Right hindlimb (tissue), 1 donor: ENCODE data around the gene ZNF81.
"Not testable (repeated sequence)": the region's sequence is repeated elsewhere in the genome, so short reads cannot be mapped to it uniquely, and the experiment has no call there.

Experiments used
- DNase-seq: peaks from one replicate; pipeline ENCODE4 v3.0.0-alpha.2; 2018

ZNF81 gene

DNA sequence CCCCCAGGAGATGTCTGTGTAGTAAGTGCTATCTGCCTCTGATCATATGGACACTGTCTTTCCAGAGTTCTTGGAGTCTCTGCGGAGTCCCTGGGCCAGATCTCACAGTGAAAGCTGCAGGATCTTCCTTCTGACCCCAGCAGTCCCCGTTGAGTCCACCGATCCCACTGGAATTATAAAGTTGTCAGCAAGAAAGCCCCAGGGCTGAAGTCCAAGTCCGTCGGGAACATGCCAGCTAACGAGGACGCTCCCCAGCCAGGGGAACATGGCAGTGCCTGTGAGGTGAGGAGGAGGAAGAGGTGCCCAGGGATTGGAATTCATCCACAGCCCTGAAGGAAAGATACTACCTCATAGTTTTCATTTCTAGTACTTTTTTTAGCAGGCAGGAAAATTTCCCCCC, 9.3 kb downstream of the ZNF81 start:
- DNase-seq: no peak

DNA sequence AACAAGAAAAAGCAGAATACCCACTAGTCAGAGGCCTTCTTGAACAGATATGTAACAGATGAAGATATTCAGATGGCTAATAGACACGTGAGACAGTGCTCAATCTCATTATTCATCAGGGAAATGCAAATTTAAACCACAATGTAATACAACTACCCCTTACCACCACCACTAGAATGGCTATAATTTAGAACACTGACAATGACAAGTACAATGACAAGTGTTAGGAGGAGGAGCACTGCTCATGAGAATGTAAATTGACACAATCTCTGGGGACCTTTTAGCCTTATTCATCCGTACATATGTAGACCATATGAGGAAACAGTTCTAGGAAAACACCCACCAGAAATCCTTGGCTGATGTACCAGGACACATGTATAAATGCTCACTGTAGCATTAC, 13.1 kb downstream of the ZNF81 start:
- no peak for DNase-seq

DNA sequence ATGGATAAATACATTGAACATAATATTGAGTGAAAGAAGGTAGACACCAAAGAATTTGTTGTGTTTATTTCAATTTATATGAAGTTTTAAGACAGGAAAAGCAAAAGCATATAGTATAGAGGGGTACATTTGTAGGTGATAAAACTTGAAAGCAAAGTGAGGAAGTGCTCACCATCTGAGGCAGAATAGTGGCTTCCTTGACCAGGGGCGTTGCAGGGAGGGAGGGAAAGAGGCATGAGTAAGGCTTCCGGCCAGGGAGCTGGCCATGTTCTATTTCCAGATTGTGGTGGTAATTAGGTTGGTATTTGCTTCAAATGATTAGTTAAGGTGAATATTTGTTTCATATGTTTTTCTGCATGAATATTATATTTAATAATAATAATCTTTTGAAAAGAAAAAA, 13.7 kb downstream of the ZNF81 start:
- DNase-seq: not testable (repeated sequence)

DNA sequence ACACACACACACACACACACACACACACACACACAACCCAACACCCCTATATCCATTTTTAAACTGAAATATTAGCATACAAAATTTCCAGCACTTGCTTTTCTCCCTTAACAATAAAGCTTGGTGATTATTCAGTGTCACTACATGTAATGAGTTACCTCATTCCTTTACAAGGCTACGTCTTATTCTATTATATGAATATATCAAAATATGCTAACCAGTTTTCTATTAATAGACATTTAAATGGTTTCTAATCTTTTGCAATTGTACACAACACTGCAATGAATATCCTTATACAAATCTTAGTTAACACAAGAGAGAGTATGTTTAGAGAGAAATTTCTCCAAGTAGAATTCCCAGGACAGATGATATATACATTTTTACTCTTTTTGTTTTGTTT, 14.2 kb downstream of the ZNF81 start:
- DNase-seq: no peak

DNA sequence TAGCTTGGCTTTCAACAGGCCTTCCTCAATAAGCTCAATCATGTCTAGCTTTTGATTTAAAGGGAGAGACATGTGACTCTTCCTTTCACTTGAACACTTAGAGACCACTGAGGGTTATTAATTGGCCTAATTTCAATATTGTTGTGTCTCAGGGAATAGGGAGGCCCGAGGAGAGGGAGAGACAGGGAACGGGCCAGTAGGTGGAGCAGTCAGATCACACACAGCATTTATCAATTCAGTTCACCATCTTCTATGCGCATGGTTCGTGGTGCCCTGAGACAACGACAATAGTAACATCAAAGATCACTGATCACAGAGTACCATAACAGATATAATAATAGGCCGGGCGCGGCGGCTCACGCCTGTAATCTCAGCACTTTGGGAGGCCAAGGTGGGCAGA, 17.8 kb downstream of the ZNF81 start:
- DNase-seq: peak; percentile 21

DNA sequence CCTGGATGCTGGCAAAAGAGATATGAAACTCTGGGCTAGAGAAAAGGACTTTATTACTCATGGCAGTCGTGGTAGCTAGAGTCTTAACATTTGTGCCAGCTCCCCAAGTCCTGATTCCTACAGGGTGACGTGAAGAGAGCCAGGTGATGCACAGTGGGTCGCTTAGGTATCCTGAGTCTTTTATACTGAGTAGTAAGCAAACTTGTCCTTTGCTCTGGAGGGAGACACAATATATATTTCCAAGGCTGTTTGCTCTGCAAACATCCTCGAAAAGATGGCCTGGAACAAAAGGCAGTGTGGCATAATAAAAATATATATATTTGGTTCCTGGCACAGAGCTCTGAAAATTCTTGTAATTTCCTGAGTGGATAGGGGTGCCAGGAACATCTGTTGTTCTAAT, 23.0 kb downstream of the ZNF81 start:
- DNase-seq: no peak

DNA sequence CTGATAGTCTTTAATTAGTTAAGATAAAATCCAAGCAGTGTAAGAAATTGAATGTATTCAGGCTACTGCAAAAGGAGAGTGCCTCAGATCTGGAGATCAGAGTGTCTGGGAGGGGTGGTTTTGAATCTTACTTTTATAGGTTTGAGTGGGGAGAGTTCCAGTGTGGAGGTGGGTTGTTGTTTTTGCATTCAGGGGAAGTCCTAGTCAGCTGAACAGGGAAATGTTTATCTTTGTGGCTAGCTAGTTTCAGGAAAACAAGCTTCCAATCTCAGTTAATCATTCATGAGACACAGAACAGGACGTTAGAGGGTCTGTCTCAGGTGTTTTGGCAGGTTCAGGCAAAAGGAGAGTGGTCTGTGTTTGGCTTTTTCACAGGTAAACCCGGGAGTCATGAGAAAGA, 26.0 kb downstream of the ZNF81 start:
- DNase-seq: no peak

DNA sequence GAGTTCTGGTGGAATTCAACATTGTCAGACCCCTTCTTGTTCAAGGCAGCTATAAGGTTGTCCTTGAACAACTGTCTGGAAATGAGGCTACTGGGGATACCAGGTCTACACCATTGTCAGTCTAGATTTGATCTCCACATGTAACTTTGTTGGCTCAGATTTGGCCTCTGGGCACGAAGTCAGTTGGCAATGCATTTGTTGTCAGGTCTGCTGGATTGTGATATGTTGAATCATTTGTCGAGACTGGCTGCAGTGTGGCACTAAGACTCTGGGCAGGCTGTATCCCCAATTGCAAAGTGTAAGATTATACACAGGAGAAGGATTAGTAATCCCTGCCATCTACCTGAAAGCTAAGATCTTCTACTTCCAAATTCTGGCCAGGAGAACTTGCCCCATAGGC, 26.5 kb downstream of the ZNF81 start:
- no peak for DNase-seq

DNA sequence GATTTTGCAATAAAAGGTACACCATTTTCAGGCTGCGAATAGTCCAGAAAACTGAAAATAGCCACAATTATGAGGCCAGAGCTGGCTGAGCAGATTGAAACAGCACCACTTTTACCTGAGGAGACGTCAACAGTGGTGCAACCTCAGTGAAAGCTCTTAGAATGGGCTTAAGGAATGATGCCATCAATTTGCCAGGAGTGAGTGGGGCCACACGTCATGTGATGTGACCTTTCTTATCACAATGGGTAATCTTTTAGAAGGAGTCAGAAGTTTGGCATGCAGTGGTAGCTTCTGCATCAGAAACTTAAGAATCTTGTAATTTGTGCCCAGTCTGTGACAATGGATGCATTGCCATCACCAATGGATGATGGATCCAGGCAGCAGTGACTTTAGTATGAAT, 27.6 kb downstream of the ZNF81 start:
- no peak for DNase-seq

DNA sequence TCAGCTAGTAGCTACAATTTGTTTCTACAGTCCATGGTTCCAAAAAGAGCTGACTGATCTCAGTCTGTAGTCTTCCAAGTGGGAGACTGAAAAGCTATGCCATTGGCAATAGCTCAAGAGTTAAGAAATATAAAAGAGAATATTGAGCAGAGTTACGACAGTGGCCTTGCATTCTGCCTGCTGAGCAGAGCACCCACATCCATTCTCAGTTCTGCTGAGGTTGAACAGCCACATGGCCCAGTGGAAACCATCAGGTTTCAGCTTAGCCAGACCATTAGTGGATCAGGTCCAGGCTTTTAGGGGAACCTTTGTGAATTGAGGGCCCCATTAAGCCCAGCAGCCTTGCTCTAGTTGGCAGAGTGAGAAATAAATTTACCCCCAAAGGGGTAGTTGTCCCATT, 28.1 kb downstream of the ZNF81 start:
- DNase-seq: no peak

DNA sequence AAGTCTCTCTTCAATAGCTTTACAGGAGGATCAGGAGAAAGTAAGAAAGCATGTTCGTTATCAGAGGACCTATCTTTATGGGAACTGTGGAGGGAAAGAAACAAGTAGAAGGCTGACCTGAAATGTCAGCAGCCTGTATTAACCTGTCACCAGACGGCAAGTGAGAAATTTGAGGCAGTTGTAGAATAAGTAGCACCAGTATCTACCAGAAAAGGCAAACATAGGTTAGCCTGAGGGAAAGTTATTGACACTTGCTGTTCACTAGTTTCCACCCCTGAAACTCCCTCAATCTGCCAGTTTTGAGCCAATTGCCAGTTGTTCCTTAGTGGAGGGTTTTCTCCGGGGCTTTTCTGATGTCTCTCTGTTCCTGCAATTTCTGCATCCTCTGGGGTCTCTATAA, 36.4 kb downstream of the ZNF81 start:
- no peak for DNase-seq

DNA sequence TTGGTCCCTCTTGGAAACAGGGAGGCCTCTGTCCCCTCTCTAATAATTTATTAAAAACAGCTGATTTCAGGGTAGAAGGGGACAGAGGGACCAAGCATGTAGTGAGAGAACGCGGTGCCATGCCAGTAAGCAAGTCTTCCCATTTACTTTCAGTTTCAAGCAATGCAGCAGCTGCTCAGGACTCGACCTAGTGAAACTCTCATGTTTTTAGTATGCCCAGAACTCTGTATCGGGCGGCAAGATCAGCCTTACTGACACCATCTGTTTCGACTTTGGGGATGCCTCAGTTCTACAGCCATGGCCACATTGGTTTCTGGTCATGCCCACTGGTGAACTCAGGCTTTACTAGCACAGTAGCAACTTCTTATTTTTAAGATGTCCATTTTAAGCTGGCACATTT, 40.6 kb downstream of the ZNF81 start:
- no peak for DNase-seq

DNA sequence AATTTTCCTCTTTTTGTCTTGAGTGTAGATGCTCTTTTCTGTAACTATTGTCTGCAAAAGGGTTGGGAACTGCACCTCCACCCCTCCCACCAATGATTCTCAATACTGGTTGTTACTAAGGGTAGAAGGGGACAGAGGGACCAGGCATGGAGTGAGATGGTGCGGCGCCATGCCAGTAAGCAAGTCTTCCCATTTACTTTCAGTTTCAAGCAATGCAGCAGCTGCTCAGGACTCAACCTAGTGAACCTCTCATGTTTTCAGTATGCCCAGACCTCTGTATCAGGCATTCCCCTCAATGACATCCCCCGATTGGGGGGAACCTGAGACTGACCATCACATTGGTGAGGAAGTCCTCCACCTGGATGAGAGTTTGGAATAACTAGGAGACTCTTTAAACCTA, 41.5 kb downstream of the ZNF81 start:
- DNase-seq: no peak

DNA sequence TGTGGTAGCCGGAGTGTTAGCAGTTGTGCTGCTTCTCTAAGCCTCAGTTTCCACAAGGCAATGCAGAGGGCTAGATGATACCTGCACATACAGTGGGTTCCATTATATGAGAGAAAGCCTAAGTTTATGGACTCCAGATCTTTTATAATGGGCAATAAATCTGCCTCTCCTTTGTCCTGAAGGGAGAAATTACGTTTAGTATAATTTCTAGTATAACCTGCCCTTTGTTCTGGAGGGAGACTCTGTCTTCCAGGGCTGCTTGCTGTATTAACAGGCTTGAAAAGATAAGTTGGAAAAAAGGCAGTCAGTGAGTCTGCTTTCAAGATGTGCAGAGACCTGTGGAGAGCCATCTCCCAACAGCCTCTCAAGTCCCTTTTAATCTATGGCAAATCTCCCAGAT, 42.8 kb downstream of the ZNF81 start:
- no peak for DNase-seq

DNA sequence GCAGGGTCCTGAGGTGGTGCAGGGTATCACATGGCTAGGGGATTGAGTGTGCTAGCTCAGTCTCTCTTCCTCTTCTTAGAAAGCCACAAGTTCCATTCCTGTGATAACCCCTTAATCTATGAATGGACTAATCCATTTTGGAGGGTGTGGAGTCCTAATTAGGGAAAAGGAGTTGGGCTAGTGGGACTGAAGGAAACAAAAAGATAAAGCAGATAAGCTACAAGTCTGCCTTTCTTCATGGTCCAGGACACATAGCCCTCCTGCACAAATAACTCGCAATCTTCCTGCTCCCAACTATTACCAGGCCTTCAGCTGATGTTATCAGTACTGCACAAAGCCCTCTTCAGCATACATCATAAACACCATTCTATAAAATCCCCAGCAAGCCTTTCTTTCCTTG, 44.2 kb downstream of the ZNF81 start:
- no peak for DNase-seq

DNA sequence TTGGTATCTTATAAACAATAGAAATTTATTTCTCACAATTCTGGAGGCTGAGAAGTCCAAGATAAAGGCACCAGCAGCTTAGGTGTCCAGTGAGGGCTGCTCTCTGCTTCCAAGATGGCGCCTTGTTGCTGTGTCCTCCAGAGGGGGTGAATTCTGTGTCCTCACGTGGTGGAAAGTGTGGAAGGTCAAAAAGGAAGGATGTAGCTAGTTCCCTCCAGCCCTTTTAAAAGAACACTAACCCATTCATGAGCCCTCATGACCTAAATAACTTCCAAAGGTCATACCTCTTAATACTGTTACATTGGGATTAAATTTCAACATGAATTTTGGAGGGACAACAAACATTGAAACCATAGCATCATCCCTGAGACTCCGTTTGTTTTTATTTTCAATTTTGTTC, 48.8 kb downstream of the ZNF81 start:
- no peak for DNase-seq

DNA sequence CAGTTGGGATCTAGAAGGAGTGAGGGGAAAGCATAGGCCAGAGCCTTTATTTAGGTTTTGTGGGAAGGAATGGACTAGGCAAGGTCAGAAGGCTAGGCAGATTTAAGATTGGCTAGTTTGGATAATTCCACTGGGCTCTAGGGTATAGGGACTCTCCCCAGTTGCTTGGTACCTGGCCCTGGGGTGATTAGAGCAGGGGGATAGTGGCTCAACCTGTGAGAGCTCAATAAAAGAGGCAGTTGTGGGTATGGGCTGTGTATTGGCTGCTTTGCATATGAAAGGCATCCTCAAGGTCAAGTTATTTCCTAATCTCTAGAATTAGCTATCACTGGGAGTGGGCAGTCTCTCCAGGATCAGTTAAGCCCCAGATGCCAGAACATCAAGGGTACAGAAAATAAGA, 61.3 kb downstream of the ZNF81 start:
- no peak for DNase-seq

DNA sequence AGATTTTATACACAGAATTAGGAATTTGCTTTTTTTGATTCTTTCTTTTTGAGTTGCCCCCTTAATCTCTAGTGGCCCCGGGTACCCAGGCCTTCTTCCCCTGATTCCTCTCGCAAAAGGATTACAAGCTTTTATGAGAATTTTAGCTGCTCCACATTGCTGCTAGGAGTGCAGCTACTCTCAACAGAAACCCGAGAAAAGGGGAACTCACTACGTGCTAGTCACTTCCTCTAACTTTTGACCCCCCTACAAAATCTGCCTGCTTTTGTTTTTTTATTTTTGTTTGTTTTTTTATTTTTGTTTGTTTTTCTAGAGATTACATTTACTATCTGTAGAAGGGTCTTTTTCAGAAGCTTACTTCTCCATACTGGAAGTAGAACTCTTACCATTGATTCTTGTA, 64.1 kb downstream of the ZNF81 start:
- no peak for DNase-seq

DNA sequence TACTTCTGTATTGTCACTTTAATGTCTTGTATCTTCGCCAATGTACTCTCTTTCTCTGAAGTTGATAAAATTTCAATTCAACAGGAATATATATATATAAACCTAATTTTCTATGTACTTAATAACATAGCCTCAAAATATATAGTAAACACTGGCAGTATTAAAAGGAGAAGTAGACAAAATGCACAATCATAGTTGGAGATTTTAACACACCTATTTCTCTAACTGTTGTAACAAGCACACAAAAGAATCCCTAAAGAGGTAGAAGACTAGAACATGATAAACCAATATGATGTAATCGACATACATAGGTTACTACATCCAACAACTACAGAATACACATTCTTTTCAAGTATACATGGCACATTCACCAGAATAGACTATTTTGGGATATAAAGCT, 65.5 kb downstream of the ZNF81 start:
- DNase-seq: no peak

DNA sequence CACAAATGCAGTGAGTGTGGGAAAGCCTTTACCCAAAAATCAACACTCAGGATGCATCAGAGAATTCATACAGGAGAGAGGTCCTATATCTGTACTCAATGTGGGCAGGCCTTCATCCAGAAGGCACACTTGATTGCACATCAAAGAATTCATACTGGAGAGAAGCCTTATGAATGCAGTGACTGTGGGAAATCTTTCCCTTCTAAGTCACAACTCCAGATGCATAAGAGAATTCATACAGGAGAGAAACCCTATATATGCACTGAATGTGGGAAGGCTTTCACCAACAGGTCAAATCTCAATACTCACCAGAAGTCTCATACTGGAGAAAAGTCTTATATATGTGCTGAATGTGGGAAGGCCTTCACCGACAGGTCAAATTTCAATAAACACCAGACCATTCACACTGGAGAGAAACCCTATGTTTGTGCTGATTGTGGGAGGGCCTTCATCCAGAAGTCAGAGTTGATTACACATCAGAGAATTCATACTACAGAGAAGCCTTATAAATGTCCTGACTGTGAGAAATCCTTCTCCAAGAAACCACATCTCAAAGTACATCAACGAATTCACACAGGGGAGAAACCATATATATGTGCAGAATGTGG, 79.3 kb downstream of the ZNF81 start:
- no peak for DNase-seq

DNA sequence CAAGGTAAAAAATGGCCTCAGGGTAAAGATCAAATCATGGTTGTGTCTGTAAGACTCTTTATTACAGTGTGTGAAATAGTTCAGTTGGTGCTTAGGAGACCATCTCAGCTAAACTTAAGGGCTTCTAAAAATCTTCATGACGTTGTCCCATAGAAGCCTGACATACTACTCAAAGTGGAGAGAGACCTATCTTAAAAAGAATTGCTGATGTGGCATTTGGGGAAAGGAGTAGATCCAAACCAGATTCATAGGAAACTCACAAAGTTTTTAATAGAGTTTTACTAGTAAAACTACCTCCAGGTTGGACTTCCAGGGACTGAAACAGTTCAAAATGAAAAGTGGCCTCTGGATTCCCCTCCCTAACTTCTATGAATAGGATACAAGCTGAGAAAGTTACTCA, 81.6 kb downstream of the ZNF81 start:
- DNase-seq: no peak

DNA sequence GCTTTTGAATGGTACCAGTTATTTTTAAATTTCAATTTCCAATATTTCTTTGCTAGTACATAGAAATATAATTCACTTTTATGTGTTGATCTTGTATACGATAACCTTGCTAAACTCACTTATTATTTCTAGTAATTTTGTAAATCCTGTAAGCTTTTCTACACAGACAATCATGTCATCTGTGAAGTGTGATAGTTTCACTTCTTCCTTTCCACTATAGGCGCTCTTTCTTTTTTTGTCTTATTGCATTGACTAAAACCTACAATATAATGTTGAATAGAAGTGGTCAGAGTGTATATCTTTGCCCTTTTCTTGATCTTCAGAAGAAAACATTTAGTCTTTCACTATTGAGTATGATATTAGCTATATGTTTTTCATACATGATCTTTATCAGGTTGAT, 90.5 kb downstream of the ZNF81 start:
- no peak for DNase-seq

DNA sequence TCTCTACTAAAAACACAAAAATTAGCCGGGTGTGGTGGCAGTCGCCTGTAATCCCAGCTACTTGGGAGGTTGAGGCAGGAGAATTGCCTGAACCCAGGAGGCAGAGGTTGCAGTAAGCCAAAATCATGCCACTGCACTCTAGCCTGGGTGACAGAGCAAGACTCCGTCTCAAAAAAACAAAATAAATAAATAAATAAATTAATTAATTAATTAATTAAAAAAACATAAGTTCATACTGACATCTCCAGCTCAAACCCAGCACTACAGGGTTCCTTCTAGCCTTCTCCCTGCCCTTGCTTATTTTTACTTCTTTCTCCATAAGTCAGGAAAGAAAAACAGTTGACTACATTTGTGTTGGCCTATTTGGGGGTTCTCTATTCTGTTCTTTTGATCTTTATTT, 95.3 kb downstream of the ZNF81 start:
- DNase-seq: not testable (repeated sequence)

DNA sequence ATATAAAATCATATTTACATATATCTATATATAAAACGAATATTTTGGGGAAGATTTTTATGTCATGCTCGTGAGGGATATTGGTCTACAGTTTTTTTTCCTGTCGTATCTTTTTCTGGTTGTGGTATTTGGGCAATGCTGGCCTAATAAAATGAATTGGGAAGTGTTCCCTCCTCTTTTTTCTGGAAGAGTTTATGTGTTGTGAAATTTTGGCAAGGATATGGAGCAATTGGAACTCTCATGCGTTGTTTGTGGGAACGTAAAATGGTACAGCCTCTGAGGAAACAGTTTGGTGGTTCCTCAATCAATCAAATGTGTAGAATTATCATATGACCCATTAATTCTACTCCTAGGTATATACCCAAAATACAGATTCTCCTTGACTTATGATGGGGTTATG, 97.2 kb downstream of the ZNF81 start:
- DNase-seq: no peak

DNA sequence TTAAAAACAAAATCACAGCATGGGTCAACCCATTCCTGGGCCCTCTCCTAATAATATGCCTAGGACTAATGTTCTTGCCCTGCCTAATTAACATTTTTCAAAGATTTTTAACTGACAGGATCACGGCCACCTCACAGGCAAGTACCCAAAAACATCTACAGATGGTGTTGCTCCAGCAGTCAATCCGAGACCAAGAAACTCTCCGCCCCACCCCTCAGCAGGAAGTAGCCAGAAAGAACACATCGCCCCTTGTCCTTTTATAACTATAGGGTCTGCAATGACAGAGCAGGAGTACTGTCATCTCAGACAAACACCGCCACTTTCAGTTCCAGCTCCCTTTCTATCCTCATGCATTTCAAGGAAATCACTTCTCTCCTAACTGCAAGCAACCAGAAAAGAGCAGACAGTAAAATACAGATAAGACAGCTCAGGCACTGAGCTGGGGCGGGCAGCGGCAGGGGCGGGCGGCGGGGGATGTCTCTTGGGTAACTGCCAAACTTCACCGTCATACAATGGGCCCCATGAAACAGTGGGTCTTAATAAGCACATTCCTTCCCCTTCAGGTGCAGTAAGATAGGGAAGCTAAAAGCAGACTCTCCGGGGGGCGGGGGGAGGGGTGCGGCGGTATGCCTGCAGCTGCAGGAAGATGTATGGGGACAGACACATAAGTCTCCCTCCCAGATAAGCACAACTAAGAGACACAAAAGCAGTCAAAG, 99.7 kb downstream of the ZNF81 start:
- no peak for DNase-seq
